PC-9 (cell line): ENCODE measurements around the gene MSH3. TPM values are rescaled to one million over a fixed set of nuclear protein-coding genes. Genes with fewer than 3 reads are reported as not detected.
A peak's percentile ranks its signal among the peaks of the same experiment; 100 is the strongest.

ENCODE experiments used
- BruUV-seq: library from RNA; stranded (reverse); fragments of 400-500 nt; replicated peaks from 2 replicates; lab custom pipeline; 2021; lab: Mats Ljungman, UMichigan
- CTCF ChIA-PET: fragments of 300-600 bp; sonication (Branson Sonifier 250); formaldehyde crosslinking; loops from one replicate; lab custom pipeline; 2022; ENCODE audit warnings: antibody characterized with exemption; lab: Charles Lee
- POLR2A ChIA-PET: fragments of 300-600 bp; sonication (Branson Sonifier 250); formaldehyde crosslinking; loops from one replicate; lab custom pipeline; 2022; ENCODE audit warnings: antibody characterized with exemption; ENCODE audit not compliant: unreplicated experiment; lab: Charles Lee
- DNase-seq, 2 experiments: peaks; one replicate each; pipeline versions ENCODE4 v3.0.0 to v3.0.0-alpha.2; 2015 to 2022; ENCODE audit warnings: mixed read lengths in 1 of 2
- H2AFZ ChIP-seq: fragments of 200-600 bp; sonication (generic); 2 replicates; pipeline ENCODE4 v1.8.1; 2017; ENCODE audit warnings: antibody characterized with exemption
- H3F3A ChIP-seq: fragments of 200-600 bp; sonication (generic); 2 replicates; pipeline ENCODE4 v1.8.1; 2017; ENCODE audit warnings: antibody characterized with exemption, mild to moderate bottlenecking, low read depth; ENCODE audit not compliant: insufficient read depth
- H3K27ac ChIP-seq: fragments of 200-600 bp; sonication (generic); 2 replicates; pipeline ENCODE4 v1.6.1; 2016; ENCODE audit warnings: mixed run types
- H3K27me3 ChIP-seq: fragments of 200-600 bp; sonication (generic); 2 replicates; pipeline ENCODE4 v1.6.1; 2016; ENCODE audit warnings: low read depth, mixed run types; ENCODE audit not compliant: insufficient read depth
- H3K36me3 ChIP-seq: fragments of 200-600 bp; sonication (generic); 2 replicates; pipeline ENCODE4 v1.6.1; 2016; ENCODE audit warnings: low read depth, mixed run types
- H3K4me1 ChIP-seq: fragments of 200-600 bp; sonication (generic); replicated peaks from 2 replicates; pipeline ENCODE4 v1.6.1; 2016; ENCODE audit warnings: mixed run types; ENCODE audit not compliant: insufficient read depth
- H3K4me2 ChIP-seq: fragments of 200-600 bp; sonication (generic); 2 replicates; pipeline ENCODE4 v1.6.1; 2017; ENCODE audit warnings: mixed run types
- H3K4me3 ChIP-seq: fragments of 200-600 bp; sonication (generic); 2 replicates; pipeline ENCODE4 v1.6.1; 2016; ENCODE audit warnings: mixed run types
- H3K79me2 ChIP-seq: fragments of 200-600 bp; sonication (generic); 2 replicates; pipeline ENCODE4 v1.6.1; 2017; ENCODE audit warnings: low read depth, mixed run types
- H3K9me2 ChIP-seq: fragments of 200-600 bp; sonication (generic); 2 replicates; pipeline ENCODE4 v1.8.1; 2017; ENCODE audit warnings: mild to moderate bottlenecking; ENCODE audit not compliant: insufficient read depth
- H3K9me3 ChIP-seq: fragments of 200-600 bp; sonication (generic); 2 replicates; pipeline ENCODE4 v1.8.1; 2016; ENCODE audit warnings: low read depth; ENCODE audit not compliant: insufficient read depth
- H4K20me1 ChIP-seq: fragments of 200-600 bp; sonication (generic); 2 replicates; pipeline ENCODE4 v1.8.1; 2017; ENCODE audit not compliant: insufficient read depth
- CTCF ChIP-seq: fragments of 200-600 bp; sonication (generic); conservative IDR thresholded peaks from 2 replicates; pipeline ENCODE4 v1.6.1; 2017; ENCODE audit warnings: mixed run types, antibody characterized with exemption, mild to moderate bottlenecking, moderate library complexity
- EZH2 ChIP-seq: fragments of 200-600 bp; sonication (generic); IDR thresholded peaks from 2 replicates; pipeline ENCODE4 v1.8.0; 2017; ENCODE audit warnings: antibody characterized with exemption, low read depth
- intact Hi-C: fragments of 100-400 bp; cut with micrococcal nuclease; formaldehyde crosslinking; loops from one replicate; pipeline ENCODE4 v1.10.0; 2022; ENCODE audit not compliant: unreplicated experiment
- total RNA-seq: library from RNA; stranded (reverse); gene quantifications from 2 replicates; pipeline ENCODE4 v1.2.3, GENCODE V29; 2021

Gene MSH3
- total RNA-seq, 1 experiment from 2014 or later, result 16.9 TPM

- CTCF ChIA-PET, result no interaction called here
- BruUV-seq, result no TSS peak
- Histone ChIP-seq H3K4me3 (no peak overlapping the region), H3K36me3 (no peaks in the 10 kb centered on the region), H3K4me2 (no peak overlapping the region), H2AFZ (no peak overlapping the region), H3K4me1 (peaks cover 14% of the 10 kb centered on the region), H3K27ac (no peak overlapping the region), H4K20me1 (no peaks in the 10 kb centered on the region), H3K9me2 (no peaks in the 10 kb centered on the region), H3K27me3 (no peaks in the 10 kb centered on the region), H3F3A (0 out of 2 replicates have a peak, but pooled peaks cover 4% of the 10 kb centered on the region), H3K79me2 (no peaks in the 10 kb centered on the region), H3K9me3 (no peaks in the 10 kb centered on the region)
- intact Hi-C loops, result no loop called here
- TF ChIP-seq CTCF (no peak), EZH2 (no peak)
- no peak for DNase-seq
- POLR2A ChIA-PET, result no interaction called here
These were observed 263.2 kb downstream of the MSH3 start for GRCh38 chr5:80917631-80918030.

- H3K27me3 ChIP-seq, result no peaks in the 10 kb centered on the region
- no peaks in the 10 kb centered on the region for H4K20me1 ChIP-seq
- no peaks in the 10 kb centered on the region for H3K9me2 ChIP-seq
- intact Hi-C loops, result loop anchor here (10.0 kb wide), 1 partner anchor 185 kb away; no protein-coding TSS in a partner anchor
- H3K36me3 ChIP-seq, result no peaks in the 10 kb centered on the region
- H3K4me1 ChIP-seq, result peaks cover 14% of the 10 kb centered on the region
- no peak overlapping the region for H3K4me3 ChIP-seq
- no peaks in the 10 kb centered on the region for H3K79me2 ChIP-seq
- H3K27ac ChIP-seq, result no peak overlapping the region
- peak overlapping the region; percentile 48 for H3K4me2 ChIP-seq
- H2AFZ ChIP-seq, result no peak overlapping the region
- H3F3A ChIP-seq, result 0 out of 2 replicates have a peak, but pooled peaks cover 4% of the 10 kb centered on the region
- BruUV-seq, result no TSS peak
- ChIA-PET CTCF (no interaction called here), POLR2A (no interaction called here)
- TF ChIP-seq EZH2 (no peak), CTCF (no peak)
- H3K9me3 ChIP-seq, result no peaks in the 10 kb centered on the region; the same call in 1 of the 2 replicates
- no peak for DNase-seq
These were observed 265.3 kb downstream of the MSH3 start for GRCh38 chr5:80919678-80920196.

DNA sequence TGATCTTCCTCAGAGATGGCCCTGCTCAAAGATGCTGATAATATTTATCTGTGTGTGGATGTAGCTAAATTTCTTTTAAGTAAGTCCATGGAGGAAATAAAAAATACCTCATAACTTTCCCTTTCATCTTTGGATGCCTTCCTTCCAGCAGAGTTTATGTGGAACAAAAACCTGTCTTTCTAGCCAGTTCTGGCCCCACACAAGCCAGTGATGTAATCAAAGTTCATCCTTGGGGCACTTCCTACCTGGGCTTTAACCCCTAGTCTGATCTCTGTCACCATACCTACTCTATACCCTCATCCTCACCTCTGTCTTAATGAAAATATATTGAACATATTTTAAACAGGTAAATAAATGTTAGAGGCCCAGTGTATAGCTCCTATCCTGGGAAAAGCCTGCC, 265.9 kb downstream of the MSH3 start:
- Histone ChIP-seq H3K4me2 (peak overlapping the region; percentile 48), H3K36me3 (no peaks in the 10 kb centered on the region), H2AFZ (no peak overlapping the region), H3K9me2 (no peaks in the 10 kb centered on the region), H3K4me3 (no peak overlapping the region), H3K27me3 (no peaks in the 10 kb centered on the region), H3F3A (0 out of 2 replicates have a peak, but pooled peaks cover 4% of the 10 kb centered on the region), H3K4me1 (peaks cover 14% of the 10 kb centered on the region), H4K20me1 (no peaks in the 10 kb centered on the region), H3K79me2 (no peaks in the 10 kb centered on the region), H3K9me3 (no peaks in the 10 kb centered on the region; the same call in 1 of the 2 replicates), H3K27ac (no peak overlapping the region)
- DNase-seq, result peak in 1 of 2 experiments; percentile 62
- intact Hi-C loops, result loop anchor here (10.0 kb wide), 1 partner anchor 184 kb away; no protein-coding TSS in a partner anchor
- ChIA-PET CTCF (no interaction called here), POLR2A (interaction anchor here (0.6 kb wide), 1 partner anchor 146 kb away, joined by 12 read pairs; no protein-coding TSS in a partner anchor)
- no TSS peak for BruUV-seq
- no peak for TF ChIP-seq CTCF
- TF ChIP-seq EZH2, result no peak
